GM19025 (cell line): ENCODE results near the gene SCYL1.

Experiments
- ATAC-seq: cut with Tn5 transposase; IDR thresholded peaks from one replicate; pipeline ENCODE4 v1.9.1; 2021; ENCODE audit warnings: mild to moderate bottlenecking, low read depth, moderate library complexity; ENCODE audit not compliant: unreplicated experiment

SCYL1 gene

GRCh38 chr11:65578667-65579066 lies 53.8 kb downstream of the SCYL1 start:
- ATAC-seq = no peak

- no peak for ATAC-seq
These were observed 54.4 kb downstream of the SCYL1 start for GRCh38 chr11:65579291-65579690.

GRCh38 chr11:65580031-65580692 lies 55.3 kb downstream of the SCYL1 start:
- no peak for ATAC-seq

- no peak for ATAC-seq
These were observed 55.9 kb downstream of the SCYL1 start for GRCh38 chr11:65580756-65581155.

- ATAC-seq = no peak
These were observed 57.0 kb downstream of the SCYL1 start for GRCh38 chr11:65581928-65582327.

- ATAC-seq = no peak
These were observed 58.7 kb downstream of the SCYL1 start for GRCh38 chr11:65583589-65583988.

GRCh38 chr11:65584106-65584505 lies 59.2 kb downstream of the SCYL1 start:
- ATAC-seq = no peak

- no peak for ATAC-seq
These were observed 59.9 kb downstream of the SCYL1 start for GRCh38 chr11:65584723-65585171.

- ATAC-seq = no peak
These were observed 60.7 kb downstream of the SCYL1 start for GRCh38 chr11:65585396-65586246.

- no peak for ATAC-seq
These were observed 61.4 kb downstream of the SCYL1 start for GRCh38 chr11:65586247-65586630.

- ATAC-seq = no peak
These were observed 61.8 kb downstream of the SCYL1 start for GRCh38 chr11:65586676-65587075.
